WTC11 (cell line): ENCODE measurements around the gene MPIG6B.

Experiments
- ETV6 ChIP-seq: sonication (generic); formaldehyde crosslinking; IDR thresholded peaks from 2 replicates; pipeline ENCODE4 v1.8.1; 2022; ENCODE audit warnings: mild to moderate bottlenecking, missing genetic modification reagents
- MXD4 ChIP-seq: fragments of 250-450 bp; sonication (Bioruptor Pico); IDR thresholded peaks from 2 replicates; pipeline ENCODE4 v1.8.0; 2021; ENCODE audit warnings: mild to moderate bottlenecking, moderate library complexity, borderline replicate concordance
- OVOL2 ChIP-seq: fragments of 250-450 bp; sonication (Bioruptor Pico); IDR thresholded peaks from 2 replicates; pipeline ENCODE4 v1.9.0; 2021; ENCODE audit warnings: mild to moderate bottlenecking, borderline replicate concordance
- SP1 ChIP-seq: sonication (generic); formaldehyde crosslinking; conservative IDR thresholded peaks from 2 replicates; pipeline ENCODE4 v1.8.1; 2022; ENCODE audit warnings: missing genetic modification reagents
- ZNF317 ChIP-seq: sonication (generic); formaldehyde crosslinking; IDR thresholded peaks from 2 replicates; pipeline ENCODE4 v1.8.1; 2023; ENCODE audit warnings: low read depth, mild to moderate bottlenecking, moderate library complexity, missing genetic modification reagents, borderline replicate concordance
- TF ChIP-seq, protein P1 (sequence below): fragments of 250-450 bp; sonication (Bioruptor Pico); IDR thresholded peaks from 2 replicates; pipeline ENCODE4 v1.9.0; 2021; ENCODE audit warnings: mild to moderate bottlenecking, borderline replicate concordance
- TF ChIP-seq, protein P2 (sequence below): fragments of 200-600 bp; IDR thresholded peaks from 2 replicates; pipeline ENCODE4 v1.8.0; 2022; ENCODE audit warnings: antibody characterized with exemption
- TF ChIP-seq, protein P3 (sequence below): sonication (generic); formaldehyde crosslinking; IDR thresholded peaks from 2 replicates; pipeline ENCODE4 v1.8.1; 2023; ENCODE audit warnings: mild to moderate bottlenecking, missing genetic modification reagents, moderate library complexity
- TF ChIP-seq, protein P4 (sequence below): fragments of 250-450 bp; sonication (Bioruptor Pico); IDR thresholded peaks from 2 replicates; pipeline ENCODE4 v1.9.0; 2021; ENCODE audit warnings: moderate library complexity, mild to moderate bottlenecking, inconsistent platforms, borderline replicate concordance
- TF ChIP-seq, protein P5 (sequence below): sonication (generic); formaldehyde crosslinking; IDR thresholded peaks from 2 replicates; pipeline ENCODE4 v1.8.0; 2022; ENCODE audit warnings: mild to moderate bottlenecking, missing genetic modification reagents
- TF ChIP-seq, protein P6 (sequence below): sonication (generic); formaldehyde crosslinking; IDR thresholded peaks from 2 replicates; pipeline ENCODE4 v1.8.0; 2023; ENCODE audit warnings: missing genetic modification reagents

DNA sequence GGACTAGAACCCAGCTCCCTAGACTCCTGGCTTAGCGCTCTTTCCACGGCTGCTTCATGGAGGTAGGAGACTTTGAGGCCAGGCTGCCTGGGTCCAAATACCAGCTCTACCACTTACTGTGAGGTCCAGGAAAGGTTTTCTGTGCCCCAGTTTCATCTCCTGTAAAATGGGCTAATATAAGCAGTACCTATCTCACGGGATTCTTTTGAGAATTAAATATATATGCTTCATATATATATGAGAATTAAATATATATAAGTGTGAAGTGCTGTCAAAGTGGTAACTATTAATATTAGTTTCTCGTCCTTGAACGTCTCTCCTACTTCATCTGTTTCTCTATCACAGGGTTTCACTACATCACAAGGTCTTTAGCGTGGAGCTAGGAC lies 32.1 kb upstream of the MPIG6B start:
- TF ChIP-seq ETV6 (CRISPR knock-in tag) = no peak
- TF ChIP-seq, protein P1, sequence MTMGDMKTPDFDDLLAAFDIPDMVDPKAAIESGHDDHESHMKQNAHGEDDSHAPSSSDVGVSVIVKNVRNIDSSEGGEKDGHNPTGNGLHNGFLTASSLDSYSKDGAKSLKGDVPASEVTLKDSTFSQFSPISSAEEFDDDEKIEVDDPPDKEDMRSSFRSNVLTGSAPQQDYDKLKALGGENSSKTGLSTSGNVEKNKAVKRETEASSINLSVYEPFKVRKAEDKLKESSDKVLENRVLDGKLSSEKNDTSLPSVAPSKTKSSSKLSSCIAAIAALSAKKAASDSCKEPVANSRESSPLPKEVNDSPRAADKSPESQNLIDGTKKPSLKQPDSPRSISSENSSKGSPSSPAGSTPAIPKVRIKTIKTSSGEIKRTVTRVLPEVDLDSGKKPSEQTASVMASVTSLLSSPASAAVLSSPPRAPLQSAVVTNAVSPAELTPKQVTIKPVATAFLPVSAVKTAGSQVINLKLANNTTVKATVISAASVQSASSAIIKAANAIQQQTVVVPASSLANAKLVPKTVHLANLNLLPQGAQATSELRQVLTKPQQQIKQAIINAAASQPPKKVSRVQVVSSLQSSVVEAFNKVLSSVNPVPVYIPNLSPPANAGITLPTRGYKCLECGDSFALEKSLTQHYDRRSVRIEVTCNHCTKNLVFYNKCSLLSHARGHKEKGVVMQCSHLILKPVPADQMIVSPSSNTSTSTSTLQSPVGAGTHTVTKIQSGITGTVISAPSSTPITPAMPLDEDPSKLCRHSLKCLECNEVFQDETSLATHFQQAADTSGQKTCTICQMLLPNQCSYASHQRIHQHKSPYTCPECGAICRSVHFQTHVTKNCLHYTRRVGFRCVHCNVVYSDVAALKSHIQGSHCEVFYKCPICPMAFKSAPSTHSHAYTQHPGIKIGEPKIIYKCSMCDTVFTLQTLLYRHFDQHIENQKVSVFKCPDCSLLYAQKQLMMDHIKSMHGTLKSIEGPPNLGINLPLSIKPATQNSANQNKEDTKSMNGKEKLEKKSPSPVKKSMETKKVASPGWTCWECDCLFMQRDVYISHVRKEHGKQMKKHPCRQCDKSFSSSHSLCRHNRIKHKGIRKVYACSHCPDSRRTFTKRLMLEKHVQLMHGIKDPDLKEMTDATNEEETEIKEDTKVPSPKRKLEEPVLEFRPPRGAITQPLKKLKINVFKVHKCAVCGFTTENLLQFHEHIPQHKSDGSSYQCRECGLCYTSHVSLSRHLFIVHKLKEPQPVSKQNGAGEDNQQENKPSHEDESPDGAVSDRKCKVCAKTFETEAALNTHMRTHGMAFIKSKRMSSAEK = no peak
- TF ChIP-seq, protein P2, sequence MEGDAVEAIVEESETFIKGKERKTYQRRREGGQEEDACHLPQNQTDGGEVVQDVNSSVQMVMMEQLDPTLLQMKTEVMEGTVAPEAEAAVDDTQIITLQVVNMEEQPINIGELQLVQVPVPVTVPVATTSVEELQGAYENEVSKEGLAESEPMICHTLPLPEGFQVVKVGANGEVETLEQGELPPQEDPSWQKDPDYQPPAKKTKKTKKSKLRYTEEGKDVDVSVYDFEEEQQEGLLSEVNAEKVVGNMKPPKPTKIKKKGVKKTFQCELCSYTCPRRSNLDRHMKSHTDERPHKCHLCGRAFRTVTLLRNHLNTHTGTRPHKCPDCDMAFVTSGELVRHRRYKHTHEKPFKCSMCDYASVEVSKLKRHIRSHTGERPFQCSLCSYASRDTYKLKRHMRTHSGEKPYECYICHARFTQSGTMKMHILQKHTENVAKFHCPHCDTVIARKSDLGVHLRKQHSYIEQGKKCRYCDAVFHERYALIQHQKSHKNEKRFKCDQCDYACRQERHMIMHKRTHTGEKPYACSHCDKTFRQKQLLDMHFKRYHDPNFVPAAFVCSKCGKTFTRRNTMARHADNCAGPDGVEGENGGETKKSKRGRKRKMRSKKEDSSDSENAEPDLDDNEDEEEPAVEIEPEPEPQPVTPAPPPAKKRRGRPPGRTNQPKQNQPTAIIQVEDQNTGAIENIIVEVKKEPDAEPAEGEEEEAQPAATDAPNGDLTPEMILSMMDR = no peak
- TF ChIP-seq, protein P3, sequence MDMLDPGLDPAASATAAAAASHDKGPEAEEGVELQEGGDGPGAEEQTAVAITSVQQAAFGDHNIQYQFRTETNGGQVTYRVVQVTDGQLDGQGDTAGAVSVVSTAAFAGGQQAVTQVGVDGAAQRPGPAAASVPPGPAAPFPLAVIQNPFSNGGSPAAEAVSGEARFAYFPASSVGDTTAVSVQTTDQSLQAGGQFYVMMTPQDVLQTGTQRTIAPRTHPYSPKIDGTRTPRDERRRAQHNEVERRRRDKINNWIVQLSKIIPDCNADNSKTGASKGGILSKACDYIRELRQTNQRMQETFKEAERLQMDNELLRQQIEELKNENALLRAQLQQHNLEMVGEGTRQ (CRISPR knock-in tag) = no peak
- no peak for TF ChIP-seq OVOL2 (CRISPR knock-in tag)
- TF ChIP-seq, protein P4, sequence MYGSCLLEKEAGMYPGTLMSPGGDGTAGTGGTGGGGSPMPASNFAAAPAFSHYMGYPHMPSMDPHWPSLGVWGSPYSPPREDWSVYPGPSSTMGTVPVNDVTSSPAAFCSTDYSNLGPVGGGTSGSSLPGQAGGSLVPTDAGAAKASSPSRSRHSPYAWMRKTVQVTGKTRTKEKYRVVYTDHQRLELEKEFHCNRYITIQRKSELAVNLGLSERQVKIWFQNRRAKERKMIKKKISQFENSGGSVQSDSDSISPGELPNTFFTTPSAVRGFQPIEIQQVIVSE (CRISPR knock-in tag) = no peak
- TF ChIP-seq SP1 (CRISPR knock-in tag) = no peak
- no peak for TF ChIP-seq MXD4 (CRISPR knock-in tag)
- TF ChIP-seq, protein P5, sequence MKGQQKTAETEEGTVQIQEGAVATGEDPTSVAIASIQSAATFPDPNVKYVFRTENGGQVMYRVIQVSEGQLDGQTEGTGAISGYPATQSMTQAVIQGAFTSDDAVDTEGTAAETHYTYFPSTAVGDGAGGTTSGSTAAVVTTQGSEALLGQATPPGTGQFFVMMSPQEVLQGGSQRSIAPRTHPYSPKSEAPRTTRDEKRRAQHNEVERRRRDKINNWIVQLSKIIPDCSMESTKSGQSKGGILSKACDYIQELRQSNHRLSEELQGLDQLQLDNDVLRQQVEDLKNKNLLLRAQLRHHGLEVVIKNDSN (CRISPR knock-in tag) = no peak
- TF ChIP-seq, protein P6, sequence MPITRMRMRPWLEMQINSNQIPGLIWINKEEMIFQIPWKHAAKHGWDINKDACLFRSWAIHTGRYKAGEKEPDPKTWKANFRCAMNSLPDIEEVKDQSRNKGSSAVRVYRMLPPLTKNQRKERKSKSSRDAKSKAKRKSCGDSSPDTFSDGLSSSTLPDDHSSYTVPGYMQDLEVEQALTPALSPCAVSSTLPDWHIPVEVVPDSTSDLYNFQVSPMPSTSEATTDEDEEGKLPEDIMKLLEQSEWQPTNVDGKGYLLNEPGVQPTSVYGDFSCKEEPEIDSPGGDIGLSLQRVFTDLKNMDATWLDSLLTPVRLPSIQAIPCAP (CRISPR knock-in tag) = no peak
- no peak for TF ChIP-seq ZNF317 (CRISPR knock-in tag)
